H9 (cell line): Measurements from ENCODE around the gene CPT1A. TPM values are rescaled to one million over a fixed set of nuclear protein-coding genes. Genes with fewer than 3 reads are reported as not detected.

ENCODE experiments used
- DNase-seq: peaks from one replicate; pipeline ENCODE4 v3.0.0-alpha.2; 2017
- H2AFZ ChIP-seq: one replicate; pipeline ENCODE4 v1.6.1; 2013; ENCODE audit warnings: mild to moderate bottlenecking, low read length, control low read depth, moderate library complexity
- H2AK5ac ChIP-seq: 2 replicates; pipeline ENCODE4 v1.6.1; 2013; ENCODE audit warnings: low read length, control low read depth, mixed read lengths; ENCODE audit not compliant: insufficient read length
- H2BK120ac ChIP-seq: one replicate; pipeline ENCODE4 v1.6.1; 2013; ENCODE audit warnings: low read depth, mild to moderate bottlenecking, low read length, control low read depth, inconsistent platforms; ENCODE audit not compliant: poor library complexity, severe bottlenecking
- H2BK12ac ChIP-seq: 2 replicates; pipeline ENCODE4 v1.6.1; 2013; ENCODE audit warnings: low read length, control low read depth, mixed read lengths, low read depth; ENCODE audit not compliant: insufficient read length
- H2BK15ac ChIP-seq: 2 replicates; pipeline ENCODE4 v1.6.1; 2013; ENCODE audit warnings: low read depth, low read length, control low read depth
- H2BK20ac ChIP-seq: one replicate; pipeline ENCODE4 v1.6.1; 2013; ENCODE audit warnings: low read depth, mild to moderate bottlenecking, low read length, control low read depth, inconsistent platforms; ENCODE audit not compliant: poor library complexity, severe bottlenecking
- H2BK5ac ChIP-seq: 2 replicates; pipeline ENCODE4 v1.6.1; 2013; ENCODE audit warnings: low read length, control low read depth, mixed read lengths; ENCODE audit not compliant: insufficient read length
- H3K14ac ChIP-seq: 2 replicates; pipeline ENCODE4 v1.6.1; 2013; ENCODE audit warnings: low read length, control low read depth; ENCODE audit not compliant: insufficient read depth
- H3K18ac ChIP-seq: 2 replicates; pipeline ENCODE4 v1.6.1; 2013; ENCODE audit warnings: low read depth, mild to moderate bottlenecking, mixed read lengths, low read length, control low read depth; ENCODE audit not compliant: insufficient read length
- H3K23ac ChIP-seq: 2 replicates; pipeline ENCODE4 v1.6.1; 2013; ENCODE audit warnings: low read length, control low read depth, mixed read lengths, low read depth; ENCODE audit not compliant: insufficient read length
- H3K23me2 ChIP-seq: 2 replicates; pipeline ENCODE4 v1.6.1; 2013; ENCODE audit warnings: low read depth, mild to moderate bottlenecking, mixed read lengths, low read length, control low read depth; ENCODE audit not compliant: insufficient read length, poor library complexity, severe bottlenecking
- H3K27ac ChIP-seq: 2 replicates; pipeline ENCODE4 v1.5.1; 2013; ENCODE audit warnings: low read length, control low read depth, mixed read lengths, low read depth; ENCODE audit not compliant: insufficient read length
- H3K27me3 ChIP-seq: 2 replicates; pipeline ENCODE4 v1.6.1; 2013; ENCODE audit warnings: low read length, control low read depth, inconsistent platforms; ENCODE audit not compliant: insufficient read depth
- H3K4ac ChIP-seq: 2 replicates; pipeline ENCODE4 v1.6.1; 2013; ENCODE audit warnings: low read depth, mild to moderate bottlenecking, control low read depth, inconsistent platforms, low read length, moderate library complexity
- H3K4me1 ChIP-seq: 2 replicates; pipeline ENCODE4 v1.6.1; 2013; ENCODE audit warnings: low read length, control low read depth, inconsistent platforms; ENCODE audit not compliant: insufficient read depth
- H3K4me2 ChIP-seq: 2 replicates; pipeline ENCODE4 v1.6.1; 2013; ENCODE audit warnings: low read length, control low read depth, mixed read lengths; ENCODE audit not compliant: insufficient read length, insufficient read depth
- H3K56ac ChIP-seq: 2 replicates; pipeline ENCODE4 v1.6.1; 2013; ENCODE audit warnings: low read depth, mild to moderate bottlenecking, mixed read lengths, low read length, control low read depth; ENCODE audit not compliant: insufficient read length
- H3K79me1 ChIP-seq: 2 replicates; pipeline ENCODE4 v1.6.1; 2013; ENCODE audit warnings: low read depth, mild to moderate bottlenecking, moderate library complexity, low read length, control low read depth, inconsistent platforms; ENCODE audit not compliant: insufficient read depth, poor library complexity, severe bottlenecking
- H3K79me2 ChIP-seq: 2 replicates; pipeline ENCODE4 v1.6.1; 2013; ENCODE audit warnings: low read length, control low read depth, inconsistent platforms; ENCODE audit not compliant: insufficient read depth
- H3K9ac ChIP-seq: 2 replicates; pipeline ENCODE4 v1.6.1; 2013; ENCODE audit warnings: low read length, control low read depth, mixed read lengths; ENCODE audit not compliant: insufficient read length; ENCODE audit errors: extremely low read depth
- H3K9me3 ChIP-seq: one replicate; pipeline ENCODE4 v1.6.1; 2013; ENCODE audit warnings: low read depth, low read length, inconsistent platforms; ENCODE audit not compliant: control insufficient read depth
- H3T11ph ChIP-seq: one replicate; pipeline ENCODE4 v1.6.1; 2013; ENCODE audit warnings: mild to moderate bottlenecking, low read length, control low read depth, inconsistent platforms
- H4K20me1 ChIP-seq: one replicate; pipeline ENCODE4 v1.6.1; 2013; ENCODE audit not compliant: control insufficient read depth, insufficient read length, insufficient read depth
- H4K5ac ChIP-seq: 2 replicates; pipeline ENCODE4 v1.6.1; 2013; ENCODE audit warnings: low read depth, mild to moderate bottlenecking, mixed read lengths, low read length, control low read depth; ENCODE audit not compliant: insufficient read length
- H4K8ac ChIP-seq: replicated peaks from 2 replicates; pipeline ENCODE4 v1.6.1; 2013; ENCODE audit warnings: low read length, control low read depth, mixed read lengths, low read depth; ENCODE audit not compliant: insufficient read length
- H4K91ac ChIP-seq: 2 replicates; pipeline ENCODE4 v1.6.1; 2013; ENCODE audit warnings: low read depth, mild to moderate bottlenecking, moderate library complexity, mixed read lengths, low read length, control low read depth; ENCODE audit not compliant: insufficient read length
- H3K27ac Mint-ChIP-seq, 3 experiments: 2 replicates in 2 of 3; 3 replicates in 1 of 3; pipeline ENCODE4 v1.8.0; 2020 to 2021; ENCODE audit warnings: mixed read lengths in 3 of 3, mild to moderate bottlenecking in 1 of 3, moderate library complexity in 1 of 3
- H3K27me3 Mint-ChIP-seq: 2 replicates; pipeline ENCODE4 v1.8.0; 2021; ENCODE audit warnings: low read depth, mild to moderate bottlenecking, moderate library complexity, mixed read lengths
- H3K36me3 Mint-ChIP-seq, 3 experiments: 2 replicates in 2 of 3; 3 replicates in 1 of 3; pipeline ENCODE4 v1.8.0; 2020 to 2021; ENCODE audit warnings: low read depth in 3 of 3, mixed read lengths in 3 of 3; ENCODE audit not compliant: insufficient read depth in 1 of 3
- H3K4me1 Mint-ChIP-seq, 2 experiments: 2 replicates each; pipeline ENCODE4 v1.8.0; 2020; ENCODE audit warnings: mixed read lengths in 2 of 2
- H3K4me3 Mint-ChIP-seq, 2 experiments: 2 replicates in 1 of 2; 3 replicates in 1 of 2; pipeline ENCODE4 v1.8.0; 2020 to 2021; ENCODE audit warnings: mild to moderate bottlenecking in 2 of 2, mixed read lengths in 2 of 2, moderate library complexity in 1 of 2
- H3K9me3 Mint-ChIP-seq, 2 experiments: 2 replicates in 1 of 2; 3 replicates in 1 of 2; pipeline ENCODE4 v1.8.0; 2020; ENCODE audit warnings: mild to moderate bottlenecking in 2 of 2, mixed read lengths in 2 of 2, moderate library complexity in 1 of 2
- WGBS: extraction: QIAGEN DNeasy Blood & Tissue Kit; methylation state at CpG from one replicate; pipeline ENCODE4 v1.1.7; 2013; ENCODE audit warnings: missing lambda C conversion rate, low lambda C conversion rate, mixed read lengths; ENCODE audit not compliant: insufficient read length; ENCODE audit errors: extremely low coverage; 5-methylcytosine and 5-hydroxymethylcytosine counted together
- total RNA-seq: library from RNA; stranded (reverse); gene quantifications from 2 replicates; pipeline ENCODE4 v1.2.1, GENCODE V29; 2021
- TF ChIP-seq, protein P1 (sequence below): fragments of 200-600 bp; sonication (generic); conservative IDR thresholded peaks from 3 replicates; pipeline ENCODE4 v1.8.0; 2021; ENCODE audit warnings: antibody characterized with exemption, mild to moderate bottlenecking

Gene CPT1A
- total RNA-seq, 1 experiment from 2014 or later: 7.5 TPM

DNA sequence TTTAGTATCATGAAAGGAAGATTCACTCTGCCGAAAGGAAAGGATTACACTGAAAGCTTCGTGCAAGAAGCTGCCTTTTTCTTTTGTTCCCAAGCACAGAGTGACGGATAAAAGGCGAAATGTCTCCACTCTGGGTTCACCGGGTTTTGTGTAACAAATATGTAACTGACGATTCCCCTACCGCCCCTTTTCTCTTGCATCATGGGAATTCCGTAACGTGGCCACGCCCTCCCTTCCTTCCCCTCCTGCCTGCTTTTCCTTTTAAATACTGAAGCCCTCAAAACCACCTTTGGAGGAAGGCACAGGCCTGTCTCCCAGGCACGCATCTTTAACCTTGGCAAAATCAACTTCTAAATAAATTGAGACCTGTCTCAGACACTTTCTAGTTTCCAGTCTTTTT is 74.0 kb downstream of the CPT1A start:
- Histone ChIP-seq H3K18ac (no peak overlapping the region), H2BK15ac (no peak overlapping the region), H3K56ac (no peak overlapping the region), H3K27me3 (no peaks in the 10 kb centered on the region), H3K9ac (no peak overlapping the region), H4K20me1 (no peaks in the 10 kb centered on the region), H2BK120ac (no peak overlapping the region), H3K9me3 (no peaks in the 10 kb centered on the region), H2BK5ac (no peak overlapping the region), H3K23me2 (no peaks in the 10 kb centered on the region), H3K79me2 (no peaks in the 10 kb centered on the region), H2BK12ac (no peak overlapping the region), H3K23ac (no peak overlapping the region), H3K4me2 (no peak overlapping the region), H4K5ac (no peak overlapping the region), H3K4me1 (no peaks in the 10 kb centered on the region), H4K91ac (no peak overlapping the region), H4K8ac (no peak overlapping the region), H2AK5ac (no peak overlapping the region), H3K27ac (no peak overlapping the region), H2AFZ (no peak overlapping the region), H2BK20ac (no peak overlapping the region), H3K4ac (no peak overlapping the region), H3K14ac (no peak overlapping the region), H3K79me1 (no peaks in the 10 kb centered on the region), H3T11ph (no peak overlapping the region)
- no peaks in the 10 kb centered on the region; a peak in 1 of 5 replicates for H3K9me3 Mint-ChIP-seq
- H3K27ac Mint-ChIP-seq: peak overlapping the region in 1 of 3 experiments; percentile 91; a peak in 3 of 7 replicates
- no peak overlapping the region for H3K4me3 Mint-ChIP-seq
- no CpG with 5 or more reads among the region's 11 CpGs for WGBS
- H3K4me1 Mint-ChIP-seq: peaks cover 9 to 10% of the 10 kb centered on the region in 2 experiments
- TF ChIP-seq, protein P1, sequence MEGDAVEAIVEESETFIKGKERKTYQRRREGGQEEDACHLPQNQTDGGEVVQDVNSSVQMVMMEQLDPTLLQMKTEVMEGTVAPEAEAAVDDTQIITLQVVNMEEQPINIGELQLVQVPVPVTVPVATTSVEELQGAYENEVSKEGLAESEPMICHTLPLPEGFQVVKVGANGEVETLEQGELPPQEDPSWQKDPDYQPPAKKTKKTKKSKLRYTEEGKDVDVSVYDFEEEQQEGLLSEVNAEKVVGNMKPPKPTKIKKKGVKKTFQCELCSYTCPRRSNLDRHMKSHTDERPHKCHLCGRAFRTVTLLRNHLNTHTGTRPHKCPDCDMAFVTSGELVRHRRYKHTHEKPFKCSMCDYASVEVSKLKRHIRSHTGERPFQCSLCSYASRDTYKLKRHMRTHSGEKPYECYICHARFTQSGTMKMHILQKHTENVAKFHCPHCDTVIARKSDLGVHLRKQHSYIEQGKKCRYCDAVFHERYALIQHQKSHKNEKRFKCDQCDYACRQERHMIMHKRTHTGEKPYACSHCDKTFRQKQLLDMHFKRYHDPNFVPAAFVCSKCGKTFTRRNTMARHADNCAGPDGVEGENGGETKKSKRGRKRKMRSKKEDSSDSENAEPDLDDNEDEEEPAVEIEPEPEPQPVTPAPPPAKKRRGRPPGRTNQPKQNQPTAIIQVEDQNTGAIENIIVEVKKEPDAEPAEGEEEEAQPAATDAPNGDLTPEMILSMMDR: no peak
- no peak for DNase-seq
- no peaks in the 10 kb centered on the region; the same call in 1 of the 2 replicates for H3K27me3 Mint-ChIP-seq
- peaks cover 0 to 7% (median 0%) of the 10 kb centered on the region in 3 experiments; a peak in 2 of 7 replicates for H3K36me3 Mint-ChIP-seq
